Measurements from ENCODE around the gene ANKRD35.

Gene ANKRD35

DNA sequence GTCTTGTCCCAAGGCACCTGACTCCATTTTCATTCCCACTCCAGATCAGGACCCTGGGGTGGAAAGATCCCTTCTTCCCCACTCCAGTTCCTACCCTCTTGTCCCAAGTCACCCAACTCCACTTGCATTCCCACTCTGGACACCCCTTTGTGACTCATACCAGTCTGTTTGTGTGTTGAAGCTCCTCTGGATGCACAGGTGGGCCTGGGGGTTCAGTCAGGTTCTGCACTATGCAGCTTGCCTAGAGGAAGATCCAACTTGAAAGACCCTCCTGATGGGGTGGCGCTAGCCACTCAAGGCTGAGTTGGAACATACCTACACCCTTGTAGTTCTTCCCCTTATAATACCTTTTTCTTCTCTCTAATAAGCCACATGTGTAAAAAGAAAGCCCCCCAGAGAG is 9.8 kb upstream of the ANKRD35 start:
- DNase-seq: no peak

DNA sequence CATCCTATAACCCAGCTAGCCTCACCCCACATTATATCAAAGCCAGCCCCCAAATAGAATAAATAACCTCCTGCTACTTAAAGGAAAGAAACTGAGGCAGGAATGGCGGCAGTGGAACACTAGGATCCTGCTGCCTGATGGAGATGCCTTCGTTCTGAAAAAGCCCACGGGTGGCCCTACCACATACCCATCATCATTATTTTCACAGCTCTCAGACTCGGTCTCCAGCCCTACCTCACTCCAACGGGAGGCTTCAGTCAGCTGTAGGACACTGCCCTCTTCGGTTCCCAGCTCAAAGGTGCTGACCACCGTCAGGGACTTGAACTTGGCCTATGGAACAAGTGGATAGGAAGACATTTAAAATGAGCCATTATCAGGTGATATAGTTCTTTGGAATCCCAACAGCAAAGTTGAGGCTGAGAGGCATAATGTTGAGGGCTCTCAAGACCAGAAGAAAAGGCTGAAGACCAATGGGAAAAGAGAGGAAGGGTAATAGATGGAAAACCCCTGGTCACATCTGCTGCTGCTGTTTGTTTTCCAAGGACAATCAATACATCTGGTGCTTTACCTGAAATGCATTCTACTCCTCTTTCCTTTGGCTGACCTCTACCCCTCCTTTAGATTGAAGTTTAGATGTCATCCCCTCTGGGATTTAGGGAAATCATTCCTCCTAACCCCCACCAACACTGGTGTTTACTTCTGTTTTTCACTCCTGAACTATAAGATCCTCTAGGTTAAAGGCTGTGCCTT is 7.8 kb upstream of the ANKRD35 start:
- no peak for DNase-seq

DNA sequence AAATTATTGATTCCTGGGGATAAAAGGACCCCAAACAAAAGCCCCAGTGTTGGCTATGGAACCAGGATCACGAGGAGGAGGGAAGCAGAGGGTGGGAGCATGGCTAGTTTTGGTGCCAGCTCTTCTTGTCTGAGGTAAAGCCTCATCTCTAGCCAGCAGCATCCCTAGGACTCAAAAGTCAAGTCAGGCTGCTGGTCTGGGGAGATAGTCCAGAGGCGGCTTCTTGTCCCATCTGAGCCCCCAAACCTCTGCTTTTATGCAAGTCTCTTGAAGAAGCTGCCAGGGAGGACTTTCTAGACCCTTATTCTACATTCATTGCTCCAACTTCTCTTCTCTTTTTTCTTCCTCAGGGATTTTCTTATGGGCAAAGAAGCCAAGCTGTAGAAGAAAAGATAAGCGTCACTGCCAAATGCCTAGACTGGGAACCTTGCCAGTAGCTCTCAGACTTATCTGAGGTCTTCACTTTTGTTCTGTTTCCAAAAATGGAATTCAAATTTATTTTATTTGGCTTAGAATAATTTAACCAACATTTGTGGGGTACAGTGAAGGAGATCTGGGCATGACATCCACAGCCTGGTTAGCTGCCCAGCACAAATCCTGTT is 6.9 kb upstream of the ANKRD35 start:
- DNase-seq: no peak

DNA sequence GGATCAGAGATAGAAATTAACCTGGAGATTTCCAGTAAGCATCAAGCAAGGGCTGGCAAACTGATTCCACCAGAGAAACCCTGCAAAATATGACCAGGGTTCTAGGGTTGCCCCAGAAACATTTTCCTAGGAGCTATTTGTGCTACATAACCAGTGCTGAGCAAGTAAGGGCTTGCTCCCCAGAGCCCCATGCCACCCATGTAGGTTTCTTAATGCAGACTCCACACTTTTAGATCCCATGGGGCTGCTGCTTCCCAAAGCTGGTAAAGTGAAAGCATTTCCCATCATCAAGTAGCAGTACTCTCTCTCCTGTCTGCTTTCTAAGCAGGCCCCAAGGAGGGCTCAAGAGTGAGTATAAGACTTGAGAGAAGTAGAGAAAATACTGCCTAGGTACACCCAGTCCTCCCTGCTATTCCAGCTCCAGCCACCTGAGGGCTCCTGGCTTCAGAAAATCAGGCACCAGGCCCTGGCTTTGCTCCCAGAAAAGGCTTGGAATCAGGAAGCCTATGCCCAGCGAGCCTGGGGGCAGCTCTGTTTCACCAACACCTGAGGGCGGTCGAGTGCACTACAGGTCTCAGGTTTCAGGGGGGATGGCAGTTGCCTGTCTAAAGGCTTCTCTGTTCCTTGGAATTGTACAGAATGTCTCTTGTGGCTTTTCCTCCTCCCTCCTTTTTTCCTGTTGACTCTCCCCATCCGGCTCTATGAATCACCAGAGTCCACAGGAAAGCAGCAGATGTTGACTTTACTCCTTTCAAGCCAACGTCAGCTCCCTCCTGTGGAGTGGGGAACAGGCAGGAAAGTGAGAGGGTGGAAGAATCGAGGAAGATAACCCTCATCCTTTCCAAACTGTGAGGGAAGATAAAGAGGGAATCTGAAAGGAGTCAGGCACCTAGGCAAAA is 6.2 kb upstream of the ANKRD35 start:
- peak; percentile 39 to 56 for DNase-seq

DNA sequence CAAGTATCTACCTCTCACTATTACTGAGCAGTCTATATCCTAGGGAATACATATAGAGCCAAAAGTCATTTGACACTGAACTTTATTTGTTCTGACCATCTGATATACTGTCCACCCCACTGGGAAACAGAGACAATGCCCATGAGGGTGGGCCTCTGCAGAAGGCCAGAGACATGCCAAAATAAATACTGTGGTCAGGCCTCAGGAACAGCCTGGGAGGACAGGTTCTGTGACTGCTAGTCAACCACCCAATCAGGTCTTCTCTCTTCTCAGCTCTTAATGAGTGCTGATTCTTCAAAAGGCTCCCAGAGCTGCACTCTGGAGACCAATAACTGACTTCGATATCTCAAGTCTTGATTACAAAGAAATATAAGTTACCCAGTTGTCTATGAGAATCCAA is 5.5 kb upstream of the ANKRD35 start:
- DNase-seq: no peak

DNA sequence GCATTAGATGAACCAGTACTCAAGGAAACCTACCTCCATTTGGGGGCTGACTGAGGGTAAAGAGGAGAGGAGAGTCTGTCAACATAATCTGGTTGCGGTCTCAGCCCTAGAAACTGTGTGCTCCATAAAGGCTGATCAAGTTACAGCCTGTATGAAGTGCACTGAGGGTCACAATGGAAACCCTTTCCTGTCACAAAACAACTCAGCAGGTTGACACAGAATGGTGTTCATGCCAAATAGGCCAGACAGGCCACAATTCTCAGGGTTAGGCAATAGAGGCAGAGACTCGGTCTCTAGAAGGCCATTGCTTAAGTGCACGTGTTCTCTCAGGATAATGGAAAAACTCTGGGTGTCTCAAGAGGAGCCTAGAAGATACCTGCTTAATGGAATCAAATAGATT is 4.1 kb upstream of the ANKRD35 start:
- no peak for DNase-seq

DNA sequence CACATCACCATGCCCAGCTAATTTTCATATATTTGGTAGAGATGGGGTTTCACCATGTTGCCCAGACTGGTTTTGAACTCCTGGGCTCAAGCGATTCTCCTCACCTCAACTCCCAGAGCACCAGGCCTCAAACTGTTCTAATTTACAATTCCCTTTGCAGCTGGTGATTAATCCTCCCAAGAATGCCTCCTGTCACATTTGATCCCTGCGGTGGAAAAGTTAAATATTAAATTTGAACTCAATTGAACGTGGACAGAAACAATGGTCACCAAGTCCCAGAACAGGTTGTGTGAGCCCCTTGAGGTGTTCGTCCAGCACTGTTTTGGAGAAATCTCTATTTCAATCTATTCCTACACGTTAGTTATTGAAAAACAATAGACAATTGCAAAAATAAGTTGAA is 2.0 kb upstream of the ANKRD35 start:
- no peak for DNase-seq

DNA sequence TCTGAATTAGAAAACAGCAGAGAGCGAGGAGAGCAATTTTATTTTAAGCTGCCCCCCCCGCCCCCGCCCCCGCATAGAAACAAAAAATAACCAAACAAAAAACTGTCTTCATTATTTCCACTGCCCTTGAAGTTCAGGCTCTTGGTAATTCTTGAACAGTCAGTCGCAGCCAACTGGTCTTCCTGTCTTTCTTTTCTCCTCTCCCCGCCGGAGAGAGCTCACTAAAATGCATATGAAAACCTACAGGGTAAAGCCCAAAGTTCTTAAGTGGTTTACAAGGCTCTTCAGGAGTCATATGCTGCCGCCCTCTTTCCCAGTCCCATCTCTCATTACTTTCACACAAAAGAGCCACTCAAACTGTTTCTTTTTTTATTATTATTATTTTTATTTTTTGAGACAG is 1.1 kb upstream of the ANKRD35 start:
- DNase-seq: no peak

DNA sequence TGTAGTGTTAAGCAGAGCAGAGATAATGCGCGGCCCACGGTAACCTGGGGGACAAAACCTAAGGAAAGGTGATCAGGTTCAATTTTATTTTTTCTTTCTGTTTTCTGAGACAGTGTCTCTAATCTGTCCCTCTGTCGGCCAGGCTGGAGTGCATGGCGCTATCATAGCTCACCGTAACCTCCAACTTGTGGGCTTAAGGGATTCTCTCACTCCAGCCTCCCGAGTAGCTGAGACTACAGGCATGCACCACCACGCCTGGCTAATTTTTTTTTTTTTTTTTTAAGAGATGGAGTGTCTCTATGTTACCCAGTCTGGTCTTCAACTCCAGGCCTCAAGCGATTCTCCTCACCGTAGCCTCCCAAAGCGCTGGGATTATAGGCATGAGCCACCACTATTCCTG is 724 bp upstream of the ANKRD35 start:
- no peak for DNase-seq

DNA sequence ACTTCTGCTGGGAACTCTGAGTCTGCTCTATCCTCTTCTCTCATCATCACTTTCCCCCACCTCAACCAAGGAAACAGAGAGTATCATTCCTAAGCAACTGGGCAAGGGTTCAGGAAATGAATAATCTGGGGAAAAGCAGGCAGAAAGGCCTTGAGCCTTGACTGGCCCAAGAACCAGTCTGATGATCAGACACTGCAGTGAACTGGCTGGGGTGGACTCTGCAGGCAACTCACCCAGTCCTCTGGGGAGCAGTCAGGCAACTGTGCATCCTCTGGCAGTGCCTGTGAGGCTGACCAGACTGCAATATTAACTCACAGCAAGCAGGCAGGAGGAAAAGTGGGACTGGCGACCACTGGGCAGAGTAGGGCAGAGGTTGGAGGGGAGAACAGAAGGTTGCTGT is 991 bp downstream of the ANKRD35 start:
- no peak for DNase-seq

DNA sequence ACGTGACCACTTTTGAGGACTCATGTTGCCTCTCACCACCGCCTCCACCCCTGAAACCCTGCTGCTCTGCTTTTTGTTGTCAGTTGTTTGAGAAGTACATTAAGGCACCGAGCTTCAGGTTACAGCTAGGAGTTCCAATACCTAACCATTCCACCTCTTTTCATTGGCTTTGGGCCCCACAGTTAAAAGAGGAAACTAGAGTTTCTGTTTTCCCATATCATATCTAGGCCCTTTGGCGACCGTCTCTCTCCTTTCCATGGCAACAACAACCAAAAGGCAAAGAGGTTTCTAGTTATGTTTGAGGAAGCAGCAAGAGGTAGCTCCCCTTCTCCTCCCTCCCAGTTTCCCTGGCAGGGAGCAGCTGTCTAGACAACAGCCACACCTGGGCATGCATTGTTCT is 5.9 kb downstream of the ANKRD35 start:
- DNase-seq: no peak

DNA sequence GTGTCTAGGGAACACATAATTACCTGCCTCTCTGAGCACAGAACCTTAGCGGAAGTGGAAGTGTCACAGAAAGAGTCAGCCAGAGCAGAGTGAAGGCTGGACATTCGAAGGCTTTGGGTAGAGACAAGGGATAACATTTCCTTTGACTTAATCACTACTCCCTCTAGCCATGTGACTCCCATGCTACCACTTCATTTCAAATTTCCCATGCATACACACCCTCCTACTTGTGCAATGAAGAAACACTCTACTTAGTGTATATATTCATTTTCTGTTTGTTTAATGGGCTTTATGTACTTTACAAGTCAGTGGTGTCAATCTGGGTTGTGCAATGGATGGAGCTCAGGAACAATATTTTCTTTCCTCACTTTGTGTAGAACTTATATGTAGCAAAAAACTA is 6.9 kb downstream of the ANKRD35 start:
- DNase-seq: no peak

DNA sequence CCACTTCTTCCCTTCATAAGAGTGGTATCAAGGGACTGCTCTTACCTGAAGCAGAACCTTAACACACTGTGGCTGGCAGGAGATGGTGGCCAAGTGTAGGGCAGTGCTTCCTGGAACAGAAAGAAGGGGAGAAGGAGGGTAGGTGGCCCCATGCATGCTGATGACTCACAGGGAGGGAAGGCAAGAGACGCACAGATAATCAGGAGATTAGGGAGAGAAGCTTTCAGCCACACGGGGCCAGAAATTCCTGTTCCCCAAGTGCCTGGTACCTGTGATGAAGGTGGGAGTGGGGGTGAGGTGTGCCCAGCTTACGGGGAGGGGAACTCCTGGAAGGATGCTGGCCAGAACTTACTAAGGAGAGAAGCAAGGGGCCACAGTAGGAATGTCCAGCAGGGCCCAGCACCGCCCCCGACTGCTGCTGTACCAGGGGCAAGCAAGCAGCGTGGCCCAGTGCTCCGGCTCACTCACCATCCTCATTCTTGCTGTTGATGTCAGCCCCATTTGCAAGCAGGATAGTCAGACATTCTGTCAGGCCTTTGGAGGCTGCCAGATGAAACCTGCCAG is 7.7 kb downstream of the ANKRD35 start:
- DNase-seq: no peak

DNA sequence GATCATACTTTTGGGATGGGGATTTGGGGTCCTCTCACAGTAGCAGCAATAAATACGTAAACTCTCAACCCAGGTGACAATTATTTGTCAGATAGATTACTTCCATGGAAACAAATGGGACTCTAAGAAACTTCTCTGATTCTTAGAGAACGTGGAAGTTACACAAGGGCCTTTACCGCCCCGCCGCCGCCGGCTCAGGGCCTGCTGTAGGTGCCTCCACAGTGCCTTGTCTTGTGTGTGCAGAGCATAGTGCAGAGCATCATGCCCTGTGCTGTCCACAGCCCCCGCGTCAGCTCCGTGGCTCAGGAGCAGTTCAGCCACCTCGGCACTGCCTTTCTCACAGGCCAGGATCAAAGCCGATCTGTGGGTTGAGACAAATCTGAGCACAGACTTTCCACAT is 11.0 kb downstream of the ANKRD35 start:
- no peak for DNase-seq

DNA sequence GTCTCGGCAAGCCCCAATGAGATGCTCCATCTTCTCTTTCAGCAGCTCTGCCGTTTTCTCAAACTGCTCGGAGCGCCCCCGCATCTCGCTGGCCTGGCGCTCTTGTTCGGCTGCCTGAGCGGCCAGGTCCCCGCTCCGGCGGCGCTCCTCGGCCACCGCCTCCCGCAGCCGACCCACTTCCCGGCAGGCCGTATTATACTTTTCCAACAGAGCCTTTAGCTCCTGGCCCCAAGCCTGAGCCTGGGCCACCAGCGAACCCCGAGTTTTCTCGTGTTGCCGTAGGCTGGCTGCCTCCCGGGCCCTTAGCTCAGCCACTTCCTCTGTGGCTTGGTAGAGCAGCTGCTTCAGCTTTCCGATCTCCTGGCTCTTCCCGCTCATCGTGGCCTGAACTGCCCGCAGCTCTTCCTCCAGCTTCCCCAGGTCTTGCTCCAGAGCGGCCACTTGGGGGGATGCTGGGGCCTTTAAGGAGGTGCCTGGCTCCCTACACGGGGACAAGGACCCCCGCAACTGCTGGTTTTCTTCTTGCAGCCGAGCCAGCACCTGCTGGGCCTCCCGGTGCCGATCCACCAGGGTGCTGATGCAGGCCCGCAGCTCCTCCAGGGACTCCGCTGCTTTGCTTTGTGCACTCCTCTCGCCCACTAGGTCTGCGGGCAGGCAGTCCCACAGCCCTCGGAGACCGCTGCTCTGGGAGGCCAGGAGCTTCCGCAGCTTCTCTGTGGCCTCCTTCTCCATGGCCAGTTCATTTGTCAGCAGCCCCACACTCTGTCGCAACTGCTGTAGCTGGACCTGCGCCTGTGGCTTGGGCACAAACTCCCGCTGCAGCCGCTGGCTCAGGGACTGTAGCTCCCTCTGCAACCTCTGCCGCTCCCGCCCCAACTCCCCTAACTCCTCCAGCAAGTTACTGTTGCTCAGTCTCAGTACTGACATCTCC is 13.4 kb downstream of the ANKRD35 start:
- peak; percentile 18 to 38 for DNase-seq

DNA sequence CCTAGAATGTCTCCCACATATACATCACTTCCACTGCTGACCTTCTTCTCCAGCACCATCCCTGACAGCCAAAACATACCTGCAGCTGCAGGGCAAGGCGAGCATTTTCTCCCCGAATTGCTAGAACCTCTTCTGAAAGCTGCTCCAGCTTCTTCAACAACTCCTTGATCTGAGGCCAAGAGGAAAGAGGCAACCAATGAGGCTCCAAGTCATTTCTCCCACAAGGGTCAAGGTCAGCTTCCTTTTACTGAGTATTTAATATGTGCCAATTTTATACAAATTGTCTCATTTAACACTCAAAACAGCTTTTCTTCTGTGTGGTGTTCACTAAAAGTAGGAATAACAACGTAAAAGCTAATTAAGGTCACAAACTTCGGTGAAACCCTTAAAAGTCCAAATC is 17.4 kb downstream of the ANKRD35 start:
- DNase-seq: no peak

DNA sequence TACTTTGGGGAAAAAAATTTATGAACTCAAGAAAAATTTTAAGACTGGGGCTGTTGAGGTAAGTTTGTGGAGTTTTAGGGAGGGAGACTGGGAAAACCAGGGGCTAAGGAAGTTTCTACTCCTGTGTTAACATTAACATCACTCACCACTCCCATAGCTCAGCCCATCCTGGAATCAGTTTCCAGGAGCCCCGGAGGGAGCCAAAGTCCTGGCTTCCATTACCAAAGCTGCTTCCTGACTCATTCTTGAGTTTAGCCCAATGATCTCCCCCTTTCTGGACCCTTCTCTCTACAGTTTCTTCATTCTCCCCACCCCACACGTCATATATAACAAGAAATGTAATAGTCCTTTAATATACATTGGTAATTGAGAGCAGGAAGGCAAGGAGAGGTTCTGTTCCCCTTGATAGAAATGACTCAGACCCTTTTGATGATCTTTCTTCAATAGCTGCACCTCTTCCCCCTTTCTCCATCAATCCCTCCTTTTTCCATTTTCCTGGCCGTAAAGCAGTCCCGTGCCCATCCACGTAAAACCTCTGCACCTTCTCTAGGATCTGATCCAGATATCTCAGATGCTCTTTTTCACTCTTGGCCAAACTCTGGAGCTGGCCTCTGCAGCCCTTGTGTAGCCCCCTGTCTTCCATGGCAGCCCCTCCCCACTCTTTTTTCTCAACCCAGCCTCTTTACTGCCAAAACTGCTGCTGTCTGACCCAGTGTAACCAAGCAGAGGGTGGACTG is 22.2 kb downstream of the ANKRD35 start:
- DNase-seq: no peak

DNA sequence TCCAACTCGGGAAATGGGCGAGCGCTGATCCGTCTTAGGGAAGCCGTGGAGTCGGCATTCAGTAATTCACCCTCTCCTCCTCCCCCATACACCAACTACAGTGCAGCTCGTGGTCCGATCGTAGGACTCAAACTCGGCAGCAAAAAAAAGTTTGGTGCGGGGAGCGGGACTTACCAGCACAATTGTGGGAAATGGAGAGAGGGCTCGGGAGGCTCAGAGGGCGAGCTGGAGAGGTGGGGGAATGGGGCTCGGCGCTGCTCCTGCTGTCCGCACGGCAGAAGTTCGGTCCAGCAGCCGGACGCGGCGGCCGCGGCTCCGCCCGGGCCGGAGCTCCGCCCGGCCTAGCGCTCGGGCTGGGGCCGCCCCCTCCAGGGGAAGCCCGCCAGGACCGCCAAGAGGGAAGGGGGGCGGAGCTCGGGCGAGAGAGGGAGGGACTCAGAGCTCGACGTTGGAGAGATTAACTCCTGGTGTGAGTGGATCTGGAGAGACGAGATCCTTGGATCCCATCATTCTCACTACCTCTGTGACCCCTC is 26.1 kb downstream of the ANKRD35 start:
- peak; percentile 69 to 80 for DNase-seq

DNA sequence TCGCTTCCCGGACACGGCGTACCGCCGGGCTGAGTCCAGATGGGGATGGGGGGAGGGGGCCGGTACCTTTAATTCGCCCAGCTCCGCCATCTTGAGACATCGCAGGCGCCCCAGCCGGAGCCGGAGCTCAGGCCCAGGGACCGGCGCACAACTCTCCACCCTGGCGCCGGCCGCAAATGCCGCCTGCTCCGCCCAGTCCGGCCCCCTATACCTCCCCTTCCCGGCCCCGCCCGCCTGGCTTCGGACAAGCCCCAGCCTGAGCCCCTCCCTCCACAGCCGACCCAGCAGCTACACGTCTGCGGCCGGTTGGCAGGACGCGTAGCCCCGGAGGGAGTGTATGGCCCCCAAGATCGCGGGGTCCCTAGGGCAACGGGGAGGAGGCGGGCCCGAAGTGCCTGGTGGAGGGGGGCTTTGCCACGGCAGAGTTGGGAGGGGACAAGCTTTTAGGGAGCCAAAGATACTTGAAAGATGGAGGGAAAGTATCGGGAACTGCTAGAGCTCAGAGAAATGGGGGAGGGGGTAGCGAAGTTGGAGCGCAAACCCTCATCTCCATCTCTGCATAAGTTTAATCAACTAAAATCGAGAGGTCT is 26.7 kb downstream of the ANKRD35 start, which contains the start of gene PIAS3:
Gene PIAS3 (minus strand): TSS at position 181 of the 590 bp plus-strand sequence. CDS start 91 bp downstream, at position 90.
- peak; percentile 84 to 87 for DNase-seq

DNA sequence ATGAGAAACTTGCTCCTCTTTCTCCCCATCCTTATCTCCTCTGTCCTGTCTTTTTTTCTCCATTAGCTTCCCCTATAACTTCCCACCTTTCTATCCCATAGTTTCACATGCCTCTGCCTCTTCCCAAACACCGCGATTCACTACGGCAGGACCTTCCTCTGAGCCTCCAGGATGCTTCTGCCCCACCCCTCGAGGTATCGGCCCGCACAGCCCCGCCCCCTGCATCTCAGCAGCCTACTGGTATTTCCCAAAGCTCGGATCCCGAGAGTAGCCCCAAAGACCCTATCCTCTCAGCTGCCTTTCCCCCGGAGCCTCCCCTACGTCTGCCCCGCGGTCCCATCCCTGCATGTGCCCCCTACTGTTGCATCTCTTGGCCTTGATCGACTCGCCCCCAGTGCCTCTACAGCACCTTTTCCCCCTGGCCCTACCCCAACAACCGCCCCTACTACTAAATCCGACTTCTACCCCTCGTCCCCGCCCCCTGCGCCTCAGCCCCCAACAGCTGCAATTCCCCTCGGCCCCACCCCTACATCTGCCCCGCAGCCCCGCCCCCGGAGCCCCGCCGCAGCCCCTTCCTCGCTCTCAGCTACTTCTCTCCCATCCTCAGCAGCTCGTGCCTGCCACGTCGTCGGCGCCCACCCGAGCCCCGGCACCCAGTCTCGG is 27.3 kb downstream of the ANKRD35 start:
- DNase-seq: peak in 1 of 2 donors; percentile 26
